HG02943 (cell line): ENCODE results near the gene PEX13.

Source experiments
- ATAC-seq: cut with Tn5 transposase; IDR thresholded peaks from one replicate; pipeline ENCODE4 v1.9.1; 2021; ENCODE audit warnings: mild to moderate bottlenecking, low read depth, moderate library complexity; ENCODE audit not compliant: unreplicated experiment

PEX13 gene

GRCh38 chr2:61059382-61059781 lies 41.9 kb downstream of the PEX13 start:
- ATAC-seq, result no peak

DNA sequence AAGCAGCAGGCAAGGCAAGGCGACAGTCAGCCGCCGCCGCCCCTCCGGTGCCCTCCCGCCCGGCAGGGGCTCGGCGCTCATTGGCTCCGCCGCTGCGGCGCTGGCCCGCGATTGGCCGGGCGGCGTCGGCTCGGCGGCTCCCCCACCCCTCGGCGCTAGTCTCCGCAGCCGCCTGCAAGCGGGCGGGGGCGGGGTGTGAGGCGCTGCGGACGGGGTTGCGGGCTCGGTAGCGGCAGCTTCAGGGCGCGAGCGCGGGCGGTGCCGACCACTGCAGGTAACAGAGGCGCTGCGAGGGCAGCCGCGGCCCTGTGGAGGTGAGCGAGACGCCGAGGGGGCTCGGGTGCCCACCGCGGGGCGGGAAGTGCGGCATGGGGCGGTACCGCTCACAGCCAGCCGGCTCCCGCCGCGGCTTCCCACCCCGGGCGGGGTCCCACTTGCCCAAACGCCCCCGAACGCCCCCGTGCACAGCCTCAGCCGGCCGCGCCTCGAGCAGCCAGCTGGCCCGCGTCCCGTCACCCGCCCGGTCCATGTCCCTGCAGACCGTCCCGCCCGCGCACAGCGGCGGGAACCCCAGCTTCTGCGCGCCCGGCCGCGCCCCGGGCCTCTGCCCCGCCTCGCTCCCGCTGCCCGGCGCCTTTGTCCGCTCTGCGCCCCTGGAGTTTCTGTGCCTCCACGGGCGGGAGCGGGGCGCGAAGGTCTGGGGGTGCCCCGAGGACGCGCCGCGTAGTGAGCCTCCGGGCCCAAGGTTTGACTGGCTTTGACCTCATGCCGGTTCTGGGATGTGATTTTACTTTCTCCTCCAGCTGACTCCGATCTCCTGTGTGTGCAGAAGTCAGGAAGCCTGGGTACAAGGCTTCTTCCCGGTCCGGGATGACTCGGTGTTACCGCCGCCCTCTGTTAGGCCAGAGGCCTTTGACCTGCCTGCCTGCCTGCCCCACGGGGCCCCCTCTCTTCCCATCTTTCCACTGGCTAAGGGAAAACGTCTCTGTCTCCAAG lies 48.5 kb downstream of the PEX13 start, which contains the start of gene SANBR:
Gene SANBR, plus strand, starts transcription at position 158 of the 996 bp plus-strand sequence. CDS start 4,480 bp downstream, outside the sequence.
- ATAC-seq, result peak; percentile 92

DNA sequence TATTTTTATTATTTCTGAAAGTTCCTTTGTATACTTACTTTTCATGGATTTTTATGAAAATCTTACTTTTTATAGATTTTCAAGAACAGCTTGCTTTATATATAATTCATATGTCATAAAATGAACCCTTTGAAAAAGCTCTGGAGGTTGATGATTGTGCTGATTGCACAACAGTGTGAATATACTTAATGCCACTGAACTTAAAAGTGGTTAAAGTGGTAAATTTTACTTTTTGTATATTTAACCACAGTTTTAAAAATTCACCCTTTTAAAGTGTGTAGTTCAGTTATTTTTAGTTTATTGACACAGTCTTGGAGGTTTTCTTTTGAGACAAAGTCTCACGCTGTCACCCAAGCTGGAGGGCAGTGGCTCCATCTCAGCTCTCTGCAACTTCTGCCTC lies 56.6 kb downstream of the PEX13 start:
- no peak for ATAC-seq

DNA sequence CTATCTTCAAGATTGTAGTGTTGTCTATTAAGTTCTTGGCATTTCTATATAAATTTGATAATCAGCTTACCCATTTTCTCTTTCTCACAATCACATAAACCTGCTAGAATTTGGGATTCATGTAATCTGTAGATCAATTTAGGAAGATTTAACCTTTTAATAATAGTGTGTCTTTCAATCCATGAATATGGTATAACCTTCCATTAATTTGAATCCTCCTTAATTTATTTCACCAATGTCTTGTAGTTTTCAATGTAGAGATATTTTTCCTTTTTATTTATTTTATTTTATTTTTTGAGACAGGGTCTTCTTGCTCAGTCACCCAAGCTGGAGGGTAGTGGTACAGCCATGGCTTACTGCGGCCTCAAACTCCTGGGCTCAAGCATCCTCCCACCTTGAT lies 68.4 kb downstream of the PEX13 start:
- no peak for ATAC-seq

GRCh38 chr2:61089797-61090196 lies 72.3 kb downstream of the PEX13 start:
- ATAC-seq, result no peak

DNA sequence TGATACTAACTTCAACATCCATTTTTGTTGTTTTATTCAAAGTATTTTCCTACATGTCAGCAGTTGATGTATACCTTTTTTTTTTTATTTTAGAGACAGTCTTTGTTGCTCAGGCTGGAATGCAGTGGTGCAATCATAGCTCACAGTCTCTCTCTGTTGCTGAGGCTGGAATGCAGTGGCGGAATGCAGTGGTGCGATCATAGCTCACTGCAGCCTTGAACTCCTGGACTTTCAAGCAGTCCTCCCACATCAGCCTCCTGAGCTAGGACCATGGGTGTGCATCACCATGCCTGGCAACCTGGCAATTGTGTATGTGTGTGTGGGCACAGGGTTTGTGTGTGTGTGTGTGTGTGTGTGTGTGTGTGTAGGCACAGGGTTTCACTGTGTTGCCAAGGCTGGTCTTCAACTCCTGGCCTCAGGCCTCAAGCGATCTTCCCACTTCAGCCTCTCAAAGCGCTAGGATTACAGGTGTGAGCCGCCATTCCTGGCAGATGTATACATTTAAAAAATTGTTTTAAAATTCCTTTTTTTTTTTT lies 72.9 kb downstream of the PEX13 start:
- no peak for ATAC-seq

DNA sequence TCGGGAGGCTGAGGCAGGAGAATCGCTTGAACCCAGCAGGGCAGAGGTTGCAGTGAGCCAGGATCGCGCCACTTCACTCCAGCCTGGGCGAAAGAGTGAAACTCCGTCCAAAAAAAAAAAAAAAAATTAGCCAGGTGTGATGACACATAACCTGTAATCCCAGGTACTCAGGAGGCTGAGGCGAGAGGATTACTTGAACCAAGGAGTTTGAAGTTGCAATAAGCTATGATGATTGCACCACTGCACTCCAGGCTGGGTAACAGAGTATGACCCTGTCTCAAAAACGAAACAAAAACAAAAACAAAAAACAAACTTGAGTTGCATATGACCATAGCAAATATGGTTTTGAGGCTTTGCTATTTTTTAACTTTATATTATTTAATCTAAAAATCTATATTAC lies 74.0 kb downstream of the PEX13 start:
- ATAC-seq, result no peak

DNA sequence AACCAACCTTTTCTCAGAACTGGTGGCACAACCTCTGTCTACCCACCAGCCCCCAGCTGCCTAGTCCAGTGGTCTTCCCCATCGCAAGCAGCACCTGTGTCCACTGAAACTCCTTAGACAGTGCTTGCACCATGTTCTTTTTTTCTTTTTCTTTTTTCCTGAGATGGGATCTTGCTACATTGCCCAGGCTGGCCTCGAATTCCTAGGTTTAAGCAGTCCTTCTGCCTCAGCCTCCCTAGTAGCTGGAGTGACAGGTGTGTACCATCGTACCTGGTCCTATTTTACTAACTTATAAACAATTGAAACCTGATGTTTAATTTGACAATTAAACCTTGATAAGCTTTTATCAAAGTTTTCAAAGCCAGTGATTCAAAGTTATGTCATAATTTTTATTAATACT lies 78.9 kb downstream of the PEX13 start:
- no peak for ATAC-seq

DNA sequence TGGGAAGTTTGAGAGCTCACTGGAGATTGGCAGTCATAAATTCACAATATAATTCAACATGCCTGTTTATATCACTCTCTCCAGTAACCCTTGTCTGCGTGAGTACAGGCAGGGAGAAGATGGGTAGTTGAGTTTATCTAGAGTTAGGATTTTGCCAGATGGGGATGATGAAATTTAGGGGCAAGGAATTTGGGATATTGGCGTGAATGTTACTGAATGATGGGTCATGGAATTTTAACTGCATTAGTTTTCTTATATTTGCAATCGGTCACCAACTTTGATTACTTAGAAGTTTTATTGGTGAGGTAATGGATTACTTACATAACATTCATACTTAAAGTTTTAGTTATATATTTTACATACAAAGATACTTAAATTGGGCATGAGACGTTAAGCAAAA lies 83.3 kb downstream of the PEX13 start:
- no peak for ATAC-seq
